Activated gamma-delta T cell treated with Interleukin-2 at 50 U/mL for 16 hours (primary cell): ENCODE measurements around the gene ATP6V1F.
"Not testable (repeated sequence)": the region's sequence is repeated elsewhere in the genome, so short reads cannot be mapped to it uniquely, and the experiment has no call there.

Source experiments
- DNase-seq: peaks from one replicate; pipeline ENCODE4 v3.0.0-alpha.2; 2020

Gene ATP6V1F

GRCh38 chr7:128903621-128904361 is 41.1 kb downstream of the ATP6V1F start:
- no peak for DNase-seq

GRCh38 chr7:128904381-128905197 is 41.9 kb downstream of the ATP6V1F start:
- DNase-seq = no peak

- DNase-seq = no peak
Measured at GRCh38 chr7:128906001-128906765, 43.5 kb downstream of the ATP6V1F start.

- DNase-seq = no peak
Measured at GRCh38 chr7:128906766-128907559, 44.3 kb downstream of the ATP6V1F start.

- DNase-seq = no peak
Measured at GRCh38 chr7:128908750-128909624, 46.3 kb downstream of the ATP6V1F start.

GRCh38 chr7:128909625-128910568 is 47.2 kb downstream of the ATP6V1F start:
- no peak for DNase-seq

- DNase-seq = no peak
Measured at GRCh38 chr7:128910569-128910945, 47.9 kb downstream of the ATP6V1F start, which contains the start of gene KCP. KCP (minus strand) TSS chr7:128910709; CDS start chr7:128910676, 33 bp downstream.

GRCh38 chr7:128911423-128912031 is 48.9 kb downstream of the ATP6V1F start:
- DNase-seq = no peak

- DNase-seq = no peak
Measured at GRCh38 chr7:128912281-128912680, 49.6 kb downstream of the ATP6V1F start.

GRCh38 chr7:128912709-128913495 is 50.2 kb downstream of the ATP6V1F start:
- DNase-seq = not testable (repeated sequence)

- no peak for DNase-seq
Measured at GRCh38 chr7:128913870-128914565, 51.4 kb downstream of the ATP6V1F start.

- DNase-seq = no peak
Measured at GRCh38 chr7:128914566-128915151, 52.0 kb downstream of the ATP6V1F start.

GRCh38 chr7:128915271-128915819 is 52.7 kb downstream of the ATP6V1F start:
- no peak for DNase-seq
